Measurements from ENCODE around the gene AIP.

AIP gene

DNA sequence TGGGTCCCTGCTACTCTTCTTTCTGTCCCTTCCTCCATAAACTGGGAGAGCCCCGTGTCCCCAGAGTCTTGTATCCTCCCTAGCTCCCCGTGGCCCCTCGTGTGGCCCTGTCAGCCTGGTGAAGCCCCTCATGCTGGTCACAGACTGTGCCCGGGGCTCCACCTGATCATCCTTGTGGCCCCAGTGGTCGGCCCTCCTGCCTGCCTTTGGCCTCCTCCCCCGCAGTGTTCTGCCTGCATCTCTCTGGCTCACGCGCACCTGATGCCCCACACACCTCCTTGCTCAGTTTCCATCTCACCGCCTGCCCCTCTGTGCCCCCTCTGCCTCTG is 41.6 kb downstream of the AIP start:
- Histone ChIP-seq H3K9me3 (ENCODE audit: insufficient read depth, low read depth, low read length) (no peaks in the 10 kb centered on the region), H3K27me3 (ENCODE audit: insufficient read depth, low read length, poor library complexity, severe bottlenecking) (no peaks in the 10 kb centered on the region), H3K4me1 (ENCODE audit: insufficient read depth, low read length, poor library complexity, severe bottlenecking) (no peaks in the 10 kb centered on the region), H3K4me3 (ENCODE audit: low read length, poor library complexity, severe bottlenecking) (no peak overlapping the region), H3K9me2 (replicated peaks; ENCODE audit: low read depth, low read length) (no peaks in the 10 kb centered on the region), H3K9ac (ENCODE audit: low read depth, low read length, poor library complexity, severe bottlenecking) (no peak overlapping the region), H3K79me2 (ENCODE audit: insufficient read depth, low read length) (no peaks in the 10 kb centered on the region), H2AFZ (ENCODE audit: low read length) (no peak overlapping the region), H3F3A (ENCODE audit: low read depth) (no peaks in the 10 kb centered on the region), H4K20me1 (ENCODE audit: insufficient read depth, low read length, poor library complexity, severe bottlenecking) (no peaks in the 10 kb centered on the region), H3K36me3 (ENCODE audit: insufficient read depth, low read length) (no peaks in the 10 kb centered on the region), H3K4me2 (ENCODE audit: low read depth, low read length, poor library complexity, severe bottlenecking) (no peak overlapping the region)
- TF ChIP-seq, protein P1, sequence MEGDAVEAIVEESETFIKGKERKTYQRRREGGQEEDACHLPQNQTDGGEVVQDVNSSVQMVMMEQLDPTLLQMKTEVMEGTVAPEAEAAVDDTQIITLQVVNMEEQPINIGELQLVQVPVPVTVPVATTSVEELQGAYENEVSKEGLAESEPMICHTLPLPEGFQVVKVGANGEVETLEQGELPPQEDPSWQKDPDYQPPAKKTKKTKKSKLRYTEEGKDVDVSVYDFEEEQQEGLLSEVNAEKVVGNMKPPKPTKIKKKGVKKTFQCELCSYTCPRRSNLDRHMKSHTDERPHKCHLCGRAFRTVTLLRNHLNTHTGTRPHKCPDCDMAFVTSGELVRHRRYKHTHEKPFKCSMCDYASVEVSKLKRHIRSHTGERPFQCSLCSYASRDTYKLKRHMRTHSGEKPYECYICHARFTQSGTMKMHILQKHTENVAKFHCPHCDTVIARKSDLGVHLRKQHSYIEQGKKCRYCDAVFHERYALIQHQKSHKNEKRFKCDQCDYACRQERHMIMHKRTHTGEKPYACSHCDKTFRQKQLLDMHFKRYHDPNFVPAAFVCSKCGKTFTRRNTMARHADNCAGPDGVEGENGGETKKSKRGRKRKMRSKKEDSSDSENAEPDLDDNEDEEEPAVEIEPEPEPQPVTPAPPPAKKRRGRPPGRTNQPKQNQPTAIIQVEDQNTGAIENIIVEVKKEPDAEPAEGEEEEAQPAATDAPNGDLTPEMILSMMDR (conservative IDR thresholded peaks at IDR 0.05; ENCODE audit: low read length): no peak
- TF ChIP-seq EZH2phosphoT487 (IDR thresholded peaks at IDR 0.05; ENCODE audit: borderline replicate concordance): no peak

DNA sequence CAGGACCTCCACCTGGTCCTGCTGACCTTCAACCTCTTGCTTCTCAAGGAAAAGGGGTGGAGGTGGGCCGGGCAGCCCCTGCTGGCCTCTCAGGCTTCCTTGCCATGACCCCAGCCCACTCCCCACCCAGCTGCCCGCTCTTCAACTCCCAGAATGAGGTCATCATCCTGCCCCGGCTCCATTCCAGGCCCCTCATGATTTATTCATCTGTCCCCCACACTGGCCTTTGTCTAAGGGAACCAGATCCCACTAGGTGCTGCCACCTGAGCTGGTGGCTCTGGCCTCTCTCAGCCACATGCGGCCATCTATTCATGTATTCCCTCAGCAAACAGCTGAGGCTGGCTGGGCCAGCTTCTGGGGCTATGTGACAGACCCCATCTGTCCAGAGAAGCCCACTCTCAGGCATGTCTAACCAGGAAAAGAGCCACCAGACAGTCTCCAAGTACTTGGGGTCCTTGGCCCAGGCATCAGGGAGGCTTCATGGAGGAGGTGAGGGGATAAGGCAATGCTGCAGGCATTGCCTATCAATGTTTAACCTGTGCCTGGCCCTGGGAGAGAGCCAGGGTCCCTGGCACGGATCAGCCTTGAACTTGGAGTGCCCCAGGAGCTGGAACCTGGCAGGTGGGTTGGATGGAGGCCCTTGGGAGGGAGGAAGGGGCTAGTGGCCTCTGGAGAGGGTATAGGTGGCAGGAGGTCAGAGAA is 42.6 kb downstream of the AIP start:
- Histone ChIP-seq H3K9me3 (ENCODE audit: insufficient read depth, low read depth, low read length) (no peaks in the 10 kb centered on the region), H3F3A (ENCODE audit: low read depth) (no peaks in the 10 kb centered on the region), H3K79me2 (ENCODE audit: insufficient read depth, low read length) (no peaks in the 10 kb centered on the region), H3K36me3 (ENCODE audit: insufficient read depth, low read length) (no peaks in the 10 kb centered on the region), H3K27me3 (ENCODE audit: insufficient read depth, low read length, poor library complexity, severe bottlenecking) (no peaks in the 10 kb centered on the region), H2AFZ (ENCODE audit: low read length) (no peak overlapping the region), H3K4me3 (ENCODE audit: low read length, poor library complexity, severe bottlenecking) (no peak overlapping the region), H3K4me2 (ENCODE audit: low read depth, low read length, poor library complexity, severe bottlenecking) (no peak overlapping the region), H3K9ac (ENCODE audit: low read depth, low read length, poor library complexity, severe bottlenecking) (no peak overlapping the region), H3K9me2 (replicated peaks; ENCODE audit: low read depth, low read length) (no peaks in the 10 kb centered on the region), H4K20me1 (ENCODE audit: insufficient read depth, low read length, poor library complexity, severe bottlenecking) (no peaks in the 10 kb centered on the region), H3K4me1 (ENCODE audit: insufficient read depth, low read length, poor library complexity, severe bottlenecking) (no peaks in the 10 kb centered on the region)
- no peak for TF ChIP-seq EZH2phosphoT487 (IDR thresholded peaks at IDR 0.05; ENCODE audit: borderline replicate concordance)
- TF ChIP-seq, protein P1 (conservative IDR thresholded peaks at IDR 0.05; ENCODE audit: low read length): no peak

DNA sequence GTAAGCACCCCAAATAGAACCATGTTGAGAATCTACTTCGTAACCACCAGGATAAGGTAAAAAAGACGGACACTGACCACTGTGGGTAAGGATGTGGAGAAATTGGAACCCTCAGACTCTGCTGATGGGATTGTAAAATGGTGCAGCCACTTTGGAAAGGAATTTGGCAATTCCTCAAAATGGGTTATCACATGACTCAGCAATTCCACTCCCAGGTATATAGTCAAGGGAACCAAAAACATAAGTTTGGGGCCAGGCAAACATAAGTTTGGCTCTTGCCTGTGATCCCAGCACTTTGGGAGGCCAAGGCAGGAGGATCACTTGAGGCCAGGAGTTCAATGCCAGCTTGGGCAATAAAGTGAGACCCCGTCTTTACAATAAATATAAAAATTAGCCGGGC is 45.5 kb downstream of the AIP start:
- H3K4me3 ChIP-seq (ENCODE audit: low read length, poor library complexity, severe bottlenecking): no peak overlapping the region
- H3K4me1 ChIP-seq (ENCODE audit: insufficient read depth, low read length, poor library complexity, severe bottlenecking): no peaks in the 10 kb centered on the region
- H3K27me3 ChIP-seq (ENCODE audit: insufficient read depth, low read length, poor library complexity, severe bottlenecking): no peaks in the 10 kb centered on the region
- no peak overlapping the region for H3K9ac ChIP-seq (ENCODE audit: low read depth, low read length, poor library complexity, severe bottlenecking)
- no peak for TF ChIP-seq EZH2phosphoT487 (IDR thresholded peaks at IDR 0.05; ENCODE audit: borderline replicate concordance)
- TF ChIP-seq, protein P1 (conservative IDR thresholded peaks at IDR 0.05; ENCODE audit: low read length): no peak
- H3K9me3 ChIP-seq (ENCODE audit: insufficient read depth, low read depth, low read length): peaks cover under 1% of the 10 kb centered on the region; the same call in 1 of the 2 replicates
- no peaks in the 10 kb centered on the region for H3K79me2 ChIP-seq (ENCODE audit: insufficient read depth, low read length)
- no peaks in the 10 kb centered on the region for H3K9me2 ChIP-seq (replicated peaks; ENCODE audit: low read depth, low read length)
- H3K36me3 ChIP-seq (ENCODE audit: insufficient read depth, low read length): no peaks in the 10 kb centered on the region
- no peak overlapping the region for H2AFZ ChIP-seq (ENCODE audit: low read length)
- no peaks in the 10 kb centered on the region for H4K20me1 ChIP-seq (ENCODE audit: insufficient read depth, low read length, poor library complexity, severe bottlenecking)
- no peaks in the 10 kb centered on the region for H3F3A ChIP-seq (ENCODE audit: low read depth)
- H3K4me2 ChIP-seq (ENCODE audit: low read depth, low read length, poor library complexity, severe bottlenecking): no peak overlapping the region

Data from Loucy (cell line).